ENCODE data around the gene BHLHA9.

Gene BHLHA9

GRCh38 chr17:1241929-1242328 is 28.3 kb upstream of the BHLHA9 start:
- Mint-ChIP-seq H3K4me1 (peaks cover 6% of the 10 kb centered on the region), H3K36me3 (ENCODE audit: low read depth) (no peaks in the 10 kb centered on the region), H3K27ac (no peak overlapping the region), H3K4me3 (no peak overlapping the region), H3K9me3 (peaks cover 7% of the 10 kb centered on the region), H3K27me3 (ENCODE audit: low read depth, poor library complexity) (peaks cover 33% of the 10 kb centered on the region)
- no peak for TF ChIP-seq CTCF (IDR thresholded peaks at IDR 0.05)
- no peak for DNase-seq

- DNase-seq: no peak
- Mint-ChIP-seq H3K36me3 (ENCODE audit: low read depth) (peaks cover 4% of the 10 kb centered on the region), H3K4me3 (no peak overlapping the region), H3K27ac (no peak overlapping the region), H3K9me3 (peaks cover 16% of the 10 kb centered on the region), H3K4me1 (peaks cover 6% of the 10 kb centered on the region), H3K27me3 (ENCODE audit: low read depth, poor library complexity) (peaks cover 21% of the 10 kb centered on the region)
- TF ChIP-seq CTCF (IDR thresholded peaks at IDR 0.05): no peak
These were observed 25.6 kb upstream of the BHLHA9 start for GRCh38 chr17:1244606-1245012.

GRCh38 chr17:1251866-1252608 is 18.2 kb upstream of the BHLHA9 start:
- no peak for DNase-seq
- no peak overlapping the region for H3K4me3 Mint-ChIP-seq
- H3K4me1 Mint-ChIP-seq: peaks cover 8% of the 10 kb centered on the region
- TF ChIP-seq CTCF (IDR thresholded peaks at IDR 0.05): no peak
- H3K9me3 Mint-ChIP-seq: peaks cover 13% of the 10 kb centered on the region
- H3K36me3 Mint-ChIP-seq (ENCODE audit: low read depth): peaks cover 4% of the 10 kb centered on the region
- peaks cover 26% of the 10 kb centered on the region for H3K27me3 Mint-ChIP-seq (ENCODE audit: low read depth, poor library complexity)
- H3K27ac Mint-ChIP-seq: no peak overlapping the region

GRCh38 chr17:1255041-1255440 is 15.2 kb upstream of the BHLHA9 start:
- DNase-seq: no peak
- no peaks in the 10 kb centered on the region for H3K36me3 Mint-ChIP-seq (ENCODE audit: low read depth)
- H3K9me3 Mint-ChIP-seq: peaks cover 3% of the 10 kb centered on the region
- peaks cover 13% of the 10 kb centered on the region for H3K4me1 Mint-ChIP-seq
- H3K27ac Mint-ChIP-seq: no peak overlapping the region
- H3K4me3 Mint-ChIP-seq: no peak overlapping the region
- peaks cover 39% of the 10 kb centered on the region for H3K27me3 Mint-ChIP-seq (ENCODE audit: low read depth, poor library complexity)
- no peak for TF ChIP-seq CTCF (IDR thresholded peaks at IDR 0.05)

GRCh38 chr17:1256699-1257098 is 13.5 kb upstream of the BHLHA9 start:
- peaks cover 3% of the 10 kb centered on the region for H3K9me3 Mint-ChIP-seq
- peaks cover 40% of the 10 kb centered on the region for H3K27me3 Mint-ChIP-seq (ENCODE audit: low read depth, poor library complexity)
- no peak overlapping the region for H3K27ac Mint-ChIP-seq
- no peak overlapping the region for H3K4me3 Mint-ChIP-seq
- peaks cover 20% of the 10 kb centered on the region for H3K4me1 Mint-ChIP-seq
- no peaks in the 10 kb centered on the region for H3K36me3 Mint-ChIP-seq (ENCODE audit: low read depth)
- TF ChIP-seq CTCF (IDR thresholded peaks at IDR 0.05): no peak
- DNase-seq: no peak
